ENCODE results near the gene EMC1. TPM values are rescaled to one million over a fixed set of nuclear protein-coding genes. Genes with fewer than 3 reads are reported as not detected.
"Not testable (repeated sequence)": the region's sequence is repeated elsewhere in the genome, so short reads cannot be mapped to it uniquely, and the experiment has no call there.

The EMC1 gene
- polyA plus RNA-seq, 1 experiment: 93.8 TPM

DNA sequence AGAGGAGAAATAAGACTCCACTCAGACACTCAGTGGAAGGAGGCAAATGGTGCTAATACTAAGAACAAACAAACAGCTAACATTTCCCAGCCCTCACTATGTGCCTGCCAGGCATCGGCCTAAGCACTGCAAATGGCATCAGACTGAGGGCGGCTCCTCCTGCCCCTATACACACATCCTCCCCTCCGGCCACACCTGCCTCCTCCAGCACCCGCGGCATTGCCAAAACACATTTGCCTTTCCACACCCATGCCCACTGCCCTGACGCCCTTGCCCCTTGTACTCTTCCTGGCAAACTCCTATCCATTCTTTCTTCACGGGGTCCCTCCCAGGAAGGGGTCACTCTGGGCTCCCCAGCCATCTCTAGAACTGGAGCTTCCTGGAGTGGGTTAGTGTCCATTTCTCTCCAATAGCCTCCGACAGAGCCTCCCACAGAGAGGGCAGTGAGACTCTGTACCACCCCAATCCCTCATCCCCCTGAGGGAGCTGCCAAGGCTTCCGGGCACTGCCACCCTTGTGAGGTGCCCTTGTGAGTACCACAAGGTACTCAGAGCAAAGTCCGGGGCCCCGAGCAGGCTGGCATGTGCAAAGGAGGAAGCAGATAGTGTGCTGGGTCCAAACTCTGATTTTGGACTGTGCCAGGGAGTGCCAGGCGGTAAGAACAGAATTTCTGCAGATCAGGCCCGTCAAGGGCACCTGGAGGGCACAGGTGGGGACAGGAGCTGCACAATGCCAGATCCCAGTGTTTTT lies 36.3 kb upstream of the EMC1 start:
- Histone ChIP-seq H3K36me3 (ENCODE audit: control insufficient read depth, insufficient read depth, low read length) (no peaks in the 10 kb centered on the region), H3K27me3 (ENCODE audit: control insufficient read depth, insufficient read depth, low read length) (no peaks in the 10 kb centered on the region), H3K4me3 (ENCODE audit: low read depth, low read length) (no peak overlapping the region)
- no peak for DNase-seq (ENCODE audit: low read depth)
- TF ChIP-seq, protein P1, sequence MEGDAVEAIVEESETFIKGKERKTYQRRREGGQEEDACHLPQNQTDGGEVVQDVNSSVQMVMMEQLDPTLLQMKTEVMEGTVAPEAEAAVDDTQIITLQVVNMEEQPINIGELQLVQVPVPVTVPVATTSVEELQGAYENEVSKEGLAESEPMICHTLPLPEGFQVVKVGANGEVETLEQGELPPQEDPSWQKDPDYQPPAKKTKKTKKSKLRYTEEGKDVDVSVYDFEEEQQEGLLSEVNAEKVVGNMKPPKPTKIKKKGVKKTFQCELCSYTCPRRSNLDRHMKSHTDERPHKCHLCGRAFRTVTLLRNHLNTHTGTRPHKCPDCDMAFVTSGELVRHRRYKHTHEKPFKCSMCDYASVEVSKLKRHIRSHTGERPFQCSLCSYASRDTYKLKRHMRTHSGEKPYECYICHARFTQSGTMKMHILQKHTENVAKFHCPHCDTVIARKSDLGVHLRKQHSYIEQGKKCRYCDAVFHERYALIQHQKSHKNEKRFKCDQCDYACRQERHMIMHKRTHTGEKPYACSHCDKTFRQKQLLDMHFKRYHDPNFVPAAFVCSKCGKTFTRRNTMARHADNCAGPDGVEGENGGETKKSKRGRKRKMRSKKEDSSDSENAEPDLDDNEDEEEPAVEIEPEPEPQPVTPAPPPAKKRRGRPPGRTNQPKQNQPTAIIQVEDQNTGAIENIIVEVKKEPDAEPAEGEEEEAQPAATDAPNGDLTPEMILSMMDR (IDR thresholded peaks at IDR 0.05; ENCODE audit: insufficient read depth, low read depth, low read length): no peak
- ChIA-PET POLR2A (no interaction called here), CTCF (no interaction called here)

DNA sequence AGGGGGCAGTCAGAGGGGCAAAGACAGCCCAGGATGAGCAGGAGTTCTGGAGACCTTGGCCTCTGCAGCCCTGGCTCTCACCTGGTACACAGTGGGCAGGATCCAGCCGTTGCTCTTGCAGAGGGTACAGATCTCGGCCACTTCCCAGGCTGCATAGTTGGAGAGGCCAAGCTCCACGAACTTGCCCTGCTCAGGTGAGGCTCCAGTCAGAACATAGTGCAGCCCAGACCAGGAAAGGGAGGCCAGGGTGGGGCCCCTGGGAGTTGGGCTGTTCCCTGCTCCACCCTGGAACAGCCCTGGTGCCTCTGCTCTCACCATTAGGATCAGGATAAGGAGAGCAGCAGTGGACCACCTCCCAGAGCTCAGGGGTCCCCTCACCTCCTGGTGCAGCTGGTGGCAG lies 34.5 kb upstream of the EMC1 start:
- H3K27me3 ChIP-seq (ENCODE audit: control insufficient read depth, insufficient read depth, low read length); POLR2A ChIA-PET; H3K36me3 ChIP-seq (ENCODE audit: control insufficient read depth, insufficient read depth, low read length); H3K4me3 ChIP-seq (ENCODE audit: low read depth, low read length); CTCF ChIA-PET; DNase-seq (ENCODE audit: low read depth): not testable (repeated sequence)

DNA sequence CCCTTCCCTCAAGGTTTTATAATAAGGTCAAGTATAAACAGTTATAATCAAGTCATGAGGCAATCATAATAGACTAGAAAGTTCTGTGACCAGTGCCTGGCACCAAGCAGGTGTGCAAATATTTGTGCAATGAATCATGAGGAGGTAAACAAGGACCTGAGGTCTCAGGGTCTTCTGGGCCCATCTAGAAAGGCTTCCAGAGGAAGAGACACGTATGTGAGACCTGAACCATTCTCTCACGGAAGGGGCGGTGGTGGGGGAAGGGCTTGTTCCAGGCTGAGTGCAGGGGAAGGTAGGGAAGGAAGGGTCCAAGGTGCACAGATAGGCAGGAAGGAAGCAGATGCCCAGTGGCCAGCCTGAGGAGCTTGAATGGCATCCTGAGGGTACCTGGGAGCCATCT lies 34.0 kb upstream of the EMC1 start:
- CTCF ChIA-PET; POLR2A ChIA-PET; DNase-seq (ENCODE audit: low read depth); H3K4me3 ChIP-seq (ENCODE audit: low read depth, low read length); H3K36me3 ChIP-seq (ENCODE audit: control insufficient read depth, insufficient read depth, low read length); H3K27me3 ChIP-seq (ENCODE audit: control insufficient read depth, insufficient read depth, low read length): not testable (repeated sequence)

DNA sequence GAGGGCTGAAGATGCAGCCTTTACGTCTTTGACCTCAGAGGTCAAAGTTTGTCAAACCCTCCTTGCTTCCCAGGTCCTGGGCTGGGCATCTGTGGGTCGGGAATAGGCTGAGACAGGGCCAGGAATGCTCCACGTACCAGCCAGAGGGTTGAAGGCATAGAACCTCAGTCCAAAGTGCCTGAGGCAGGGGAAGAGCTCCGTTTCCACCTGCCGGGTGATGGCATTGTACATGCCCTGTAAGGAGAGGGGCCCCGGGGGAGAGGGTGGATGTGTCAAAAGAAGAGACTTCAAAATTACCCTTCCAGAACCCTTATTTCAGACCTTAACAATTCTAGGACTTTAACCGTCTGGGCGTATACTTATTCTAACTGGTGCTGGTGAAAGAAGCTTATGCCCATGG lies 33.6 kb upstream of the EMC1 start:
- ChIA-PET POLR2A (no interaction called here), CTCF (no interaction called here)
- Histone ChIP-seq H3K36me3 (ENCODE audit: control insufficient read depth, insufficient read depth, low read length) (no peaks in the 10 kb centered on the region), H3K4me3 (ENCODE audit: low read depth, low read length) (no peak overlapping the region), H3K27me3 (ENCODE audit: control insufficient read depth, insufficient read depth, low read length) (no peaks in the 10 kb centered on the region)
- DNase-seq (ENCODE audit: low read depth): no peak
- TF ChIP-seq, protein P1 (IDR thresholded peaks at IDR 0.05; ENCODE audit: insufficient read depth, low read depth, low read length): no peak

DNA sequence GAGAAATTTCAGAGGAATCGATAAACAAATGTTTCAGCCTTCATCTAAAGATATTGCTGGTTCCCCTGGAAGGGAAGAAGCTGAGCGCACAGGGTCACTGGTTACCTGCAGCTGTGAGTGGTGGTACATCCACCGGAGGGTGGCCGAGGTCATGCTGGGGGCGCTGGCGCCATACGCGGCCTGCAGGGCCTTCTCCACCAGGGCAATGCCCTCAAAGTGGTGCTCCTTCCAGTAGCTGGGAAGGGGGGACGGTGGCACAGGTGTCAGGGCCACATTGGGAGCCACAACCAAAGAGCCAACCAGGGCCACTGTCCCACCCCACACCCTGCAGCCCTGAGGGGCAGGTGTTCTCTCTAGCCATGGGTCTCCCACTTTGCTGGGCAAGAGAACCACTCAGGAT lies 32.6 kb upstream of the EMC1 start:
- Histone ChIP-seq H3K27me3 (ENCODE audit: control insufficient read depth, insufficient read depth, low read length) (no peaks in the 10 kb centered on the region), H3K4me3 (ENCODE audit: low read depth, low read length) (no peak overlapping the region), H3K36me3 (ENCODE audit: control insufficient read depth, insufficient read depth, low read length) (no peaks in the 10 kb centered on the region)
- TF ChIP-seq, protein P1 (IDR thresholded peaks at IDR 0.05; ENCODE audit: insufficient read depth, low read depth, low read length): no peak
- DNase-seq (ENCODE audit: low read depth): no peak
- POLR2A ChIA-PET: no interaction called here
- CTCF ChIA-PET: interaction anchor here (1.2 kb wide), 1 partner anchor 11 kb away, joined by 3 read pairs; no protein-coding TSS in a partner anchor

DNA sequence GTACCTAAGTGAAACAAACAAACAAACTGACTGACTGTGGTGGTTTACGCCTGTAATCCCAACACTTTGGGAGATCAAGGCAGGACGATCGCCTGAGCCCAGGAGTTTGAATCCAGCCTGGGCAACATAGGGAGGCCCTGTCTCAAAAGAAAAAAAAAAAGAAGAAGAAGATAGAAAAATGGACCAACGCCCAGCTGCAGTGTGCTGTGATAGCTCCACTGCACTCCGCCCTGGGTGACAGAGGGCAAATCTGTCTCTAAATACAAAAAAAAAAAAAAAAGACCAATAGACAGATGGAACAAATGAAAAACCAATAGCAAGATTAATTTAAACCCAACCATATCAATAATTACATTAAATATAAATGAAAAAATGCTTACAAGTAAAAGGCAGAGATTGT lies 23.3 kb upstream of the EMC1 start:
- Histone ChIP-seq H3K36me3 (ENCODE audit: control insufficient read depth, insufficient read depth, low read length) (no peaks in the 10 kb centered on the region), H3K27me3 (ENCODE audit: control insufficient read depth, insufficient read depth, low read length) (no peaks in the 10 kb centered on the region), H3K4me3 (ENCODE audit: low read depth, low read length) (no peak overlapping the region)
- no peak for DNase-seq (ENCODE audit: low read depth)
- POLR2A ChIA-PET: no interaction called here
- TF ChIP-seq, protein P1 (IDR thresholded peaks at IDR 0.05; ENCODE audit: insufficient read depth, low read depth, low read length): no peak
- CTCF ChIA-PET: no interaction called here

DNA sequence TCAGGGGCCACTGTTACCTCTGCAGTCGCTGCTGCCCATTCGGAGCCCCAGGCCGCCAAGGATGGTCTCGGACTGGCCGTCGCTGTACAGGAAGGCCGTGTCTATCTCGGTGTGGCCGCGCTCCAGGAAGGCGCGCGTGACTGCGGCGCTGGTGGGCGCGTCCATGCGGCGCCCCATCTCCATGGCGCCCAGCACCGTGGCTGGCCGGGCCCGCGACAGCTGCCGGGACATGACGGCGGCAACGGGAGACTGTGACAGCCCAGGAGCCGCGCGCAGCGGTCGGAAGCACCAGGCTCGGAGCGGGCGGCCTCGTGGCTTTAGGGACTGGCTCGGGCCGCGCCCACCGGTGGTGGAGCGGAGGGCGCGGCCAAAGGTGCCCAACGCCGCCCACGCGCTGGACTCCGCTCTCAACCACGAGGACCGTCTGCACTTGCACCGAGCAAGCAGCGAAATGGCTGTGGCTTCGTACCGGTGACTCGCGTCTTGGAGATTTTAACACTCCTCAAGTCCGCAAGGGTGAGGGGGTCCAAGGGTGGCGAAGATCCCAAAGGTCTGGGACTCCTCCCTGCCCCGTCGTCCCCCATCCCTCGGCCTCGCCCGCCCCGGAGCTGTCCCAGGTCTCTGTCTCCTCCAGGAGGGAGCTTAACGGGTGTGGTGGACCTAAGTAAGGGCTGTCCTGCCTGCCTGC lies 22.7 kb upstream of the EMC1 start:
- H3K27me3 ChIP-seq (ENCODE audit: control insufficient read depth, insufficient read depth, low read length); DNase-seq (ENCODE audit: low read depth); CTCF ChIA-PET; H3K36me3 ChIP-seq (ENCODE audit: control insufficient read depth, insufficient read depth, low read length); POLR2A ChIA-PET; H3K4me3 ChIP-seq (ENCODE audit: low read depth, low read length): not testable (repeated sequence)

All from BJ (cell line).